ENCODE measurements around the gene DDX41.
"Not testable (repeated sequence)": the region's sequence is repeated elsewhere in the genome, so short reads cannot be mapped to it uniquely, and the experiment has no call there.

DDX41 gene

GRCh38 chr5:177516601-177517568, at the start of gene DDX41:
Gene DDX41 (minus strand): TSS chr5:177516961. CDS start chr5:177516945, 16 bp downstream.
- H3K27me3 ChIP-seq (replicated peaks; ENCODE audit: control insufficient read depth, insufficient read depth, low read length) = no peaks in the 10 kb centered on the region
- no peaks in the 10 kb centered on the region for H3K9me3 ChIP-seq (ENCODE audit: control insufficient read depth, low read length)
- H3K4me3 ChIP-seq (ENCODE audit: low read length) = peak within 1 kb of the TSS; percentile 92
- peaks cover 67% of the 10 kb centered on the region for H3K36me3 ChIP-seq (ENCODE audit: control insufficient read depth, insufficient read depth, low read length, severe bottlenecking)
- peaks cover 19% of the 10 kb centered on the region for H3K4me1 ChIP-seq (ENCODE audit: control insufficient read depth, insufficient read depth, low read length)
- H3K9ac ChIP-seq (ENCODE audit: low read length) = peak within 1 kb of the TSS; percentile 94
- peak; percentile 99 for DNase-seq (ENCODE audit: low read depth)

- Histone ChIP-seq H3K9me3 (ENCODE audit: control insufficient read depth, low read length) (no peaks in the 10 kb centered on the region), H3K4me1 (ENCODE audit: control insufficient read depth, insufficient read depth, low read length) (no peaks in the 10 kb centered on the region), H3K9ac (ENCODE audit: low read length) (no peak overlapping the region), H3K27me3 (replicated peaks; ENCODE audit: control insufficient read depth, insufficient read depth, low read length) (peaks cover 30% of the 10 kb centered on the region), H3K36me3 (ENCODE audit: control insufficient read depth, insufficient read depth, low read length, severe bottlenecking) (no peaks in the 10 kb centered on the region), H3K4me3 (ENCODE audit: low read length) (no peak overlapping the region)
- DNase-seq (ENCODE audit: low read depth) = no peak
These were observed 48.3 kb upstream of the DDX41 start for GRCh38 chr5:177565046-177565445.

- DNase-seq (ENCODE audit: low read depth); H3K36me3 ChIP-seq (ENCODE audit: control insufficient read depth, insufficient read depth, low read length, severe bottlenecking); H3K4me3 ChIP-seq (ENCODE audit: low read length); H3K27me3 ChIP-seq (replicated peaks; ENCODE audit: control insufficient read depth, insufficient read depth, low read length); H3K9me3 ChIP-seq (ENCODE audit: control insufficient read depth, low read length); H3K4me1 ChIP-seq (ENCODE audit: control insufficient read depth, insufficient read depth, low read length); H3K9ac ChIP-seq (ENCODE audit: low read length): not testable (repeated sequence)
These were observed 42.7 kb upstream of the DDX41 start for GRCh38 chr5:177559446-177559941.

- H3K4me3 ChIP-seq (ENCODE audit: low read length) = no peak overlapping the region
These were observed 41.0 kb upstream of the DDX41 start for GRCh38 chr5:177557796-177558195.

GRCh38 chr5:177557041-177557647, 40.4 kb upstream of the DDX41 start:
- DNase-seq (ENCODE audit: low read depth) = no peak
- no peak overlapping the region for H3K9ac ChIP-seq (ENCODE audit: low read length)

More at GRCh38 chr5:177557796-177558195, 41.0 kb upstream of the DDX41 start:
- peaks cover 14% of the 10 kb centered on the region for H3K4me1 ChIP-seq (ENCODE audit: control insufficient read depth, insufficient read depth, low read length)
- H3K36me3 ChIP-seq (ENCODE audit: control insufficient read depth, insufficient read depth, low read length, severe bottlenecking) = no peaks in the 10 kb centered on the region
- H3K27me3 ChIP-seq (replicated peaks; ENCODE audit: control insufficient read depth, insufficient read depth, low read length) = no peaks in the 10 kb centered on the region
- no peak overlapping the region for H3K9ac ChIP-seq (ENCODE audit: low read length)
- no peak for DNase-seq (ENCODE audit: low read depth)
- H3K9me3 ChIP-seq (ENCODE audit: control insufficient read depth, low read length) = no peaks in the 10 kb centered on the region

GRCh38 chr5:177555665-177556064, 38.9 kb upstream of the DDX41 start:
- peaks cover 8% of the 10 kb centered on the region for H3K36me3 ChIP-seq (ENCODE audit: control insufficient read depth, insufficient read depth, low read length, severe bottlenecking)
- H3K4me1 ChIP-seq (ENCODE audit: control insufficient read depth, insufficient read depth, low read length) = peaks cover 29% of the 10 kb centered on the region
- no peak for DNase-seq (ENCODE audit: low read depth)
- no peaks in the 10 kb centered on the region for H3K27me3 ChIP-seq (replicated peaks; ENCODE audit: control insufficient read depth, insufficient read depth, low read length)
- no peak overlapping the region for H3K9ac ChIP-seq (ENCODE audit: low read length)
- H3K4me3 ChIP-seq (ENCODE audit: low read length) = no peak overlapping the region
- no peaks in the 10 kb centered on the region for H3K9me3 ChIP-seq (ENCODE audit: control insufficient read depth, low read length)

More at GRCh38 chr5:177557041-177557647, 40.4 kb upstream of the DDX41 start:
- peaks cover 20% of the 10 kb centered on the region for H3K4me1 ChIP-seq (ENCODE audit: control insufficient read depth, insufficient read depth, low read length)
- no peaks in the 10 kb centered on the region for H3K27me3 ChIP-seq (replicated peaks; ENCODE audit: control insufficient read depth, insufficient read depth, low read length)
- H3K4me3 ChIP-seq (ENCODE audit: low read length) = no peak overlapping the region
- no peaks in the 10 kb centered on the region for H3K9me3 ChIP-seq (ENCODE audit: control insufficient read depth, low read length)
- H3K36me3 ChIP-seq (ENCODE audit: control insufficient read depth, insufficient read depth, low read length, severe bottlenecking) = peaks cover 2% of the 10 kb centered on the region

GRCh38 chr5:177555228-177555627, 38.5 kb upstream of the DDX41 start:
- H3K27me3 ChIP-seq (replicated peaks; ENCODE audit: control insufficient read depth, insufficient read depth, low read length) = no peaks in the 10 kb centered on the region
- peaks cover 34% of the 10 kb centered on the region for H3K4me1 ChIP-seq (ENCODE audit: control insufficient read depth, insufficient read depth, low read length)
- no peak for DNase-seq (ENCODE audit: low read depth)
- no peaks in the 10 kb centered on the region for H3K9me3 ChIP-seq (ENCODE audit: control insufficient read depth, low read length)
- peak overlapping the region; percentile 85 for H3K4me3 ChIP-seq (ENCODE audit: low read length)
- peaks cover 8% of the 10 kb centered on the region for H3K36me3 ChIP-seq (ENCODE audit: control insufficient read depth, insufficient read depth, low read length, severe bottlenecking)
- H3K9ac ChIP-seq (ENCODE audit: low read length) = peak overlapping the region; percentile 72

GRCh38 chr5:177554474-177555111, 37.8 kb upstream of the DDX41 start, which contains the start of gene FAM193B:
Gene FAM193B (minus strand): TSS chr5:177554563. CDS start chr5:177554458, 105 bp downstream.
- peak within 1 kb of the TSS; percentile 90 for H3K4me3 ChIP-seq (ENCODE audit: low read length)
- peaks cover 8% of the 10 kb centered on the region for H3K36me3 ChIP-seq (ENCODE audit: control insufficient read depth, insufficient read depth, low read length, severe bottlenecking)
- H3K9ac ChIP-seq (ENCODE audit: low read length) = peak within 1 kb of the TSS; percentile 91
- H3K9me3 ChIP-seq (ENCODE audit: control insufficient read depth, low read length) = no peaks in the 10 kb centered on the region
- DNase-seq (ENCODE audit: low read depth) = peak; percentile 96
- peaks cover 37% of the 10 kb centered on the region for H3K4me1 ChIP-seq (ENCODE audit: control insufficient read depth, insufficient read depth, low read length)
- no peaks in the 10 kb centered on the region for H3K27me3 ChIP-seq (replicated peaks; ENCODE audit: control insufficient read depth, insufficient read depth, low read length)

- Histone ChIP-seq H3K4me1 (ENCODE audit: control insufficient read depth, insufficient read depth, low read length) (peaks cover 38% of the 10 kb centered on the region), H3K9me3 (ENCODE audit: control insufficient read depth, low read length) (no peaks in the 10 kb centered on the region), H3K27me3 (replicated peaks; ENCODE audit: control insufficient read depth, insufficient read depth, low read length) (no peaks in the 10 kb centered on the region), H3K9ac (ENCODE audit: low read length) (peak overlapping the region; percentile 91), H3K36me3 (ENCODE audit: control insufficient read depth, insufficient read depth, low read length, severe bottlenecking) (peaks cover 8% of the 10 kb centered on the region), H3K4me3 (ENCODE audit: low read length) (peak overlapping the region; percentile 90)
- DNase-seq (ENCODE audit: low read depth) = peak; percentile 53
These were observed 37.1 kb upstream of the DDX41 start for GRCh38 chr5:177553671-177554429.

GRCh38 chr5:177552839-177553455, 36.2 kb upstream of the DDX41 start:
- Histone ChIP-seq H3K4me3 (ENCODE audit: low read length) (peak overlapping the region; percentile 90), H3K27me3 (replicated peaks; ENCODE audit: control insufficient read depth, insufficient read depth, low read length) (no peaks in the 10 kb centered on the region), H3K4me1 (ENCODE audit: control insufficient read depth, insufficient read depth, low read length) (peaks cover 46% of the 10 kb centered on the region), H3K9me3 (ENCODE audit: control insufficient read depth, low read length) (no peaks in the 10 kb centered on the region), H3K9ac (ENCODE audit: low read length) (peak overlapping the region; percentile 91), H3K36me3 (ENCODE audit: control insufficient read depth, insufficient read depth, low read length, severe bottlenecking) (peaks cover 8% of the 10 kb centered on the region)
- peak; percentile 44 for DNase-seq (ENCODE audit: low read depth)
